H9 (cell line): Measurements from ENCODE around the gene ARID4A. TPM values are rescaled to one million over a fixed set of nuclear protein-coding genes. Genes with fewer than 3 reads are reported as not detected.

Experiments
- DNase-seq: peaks from one replicate; pipeline ENCODE4 v3.0.0-alpha.2; 2017
- H2AFZ ChIP-seq: one replicate; pipeline ENCODE4 v1.6.1; 2013; ENCODE audit warnings: mild to moderate bottlenecking, low read length, control low read depth, moderate library complexity
- H2AK5ac ChIP-seq: 2 replicates; pipeline ENCODE4 v1.6.1; 2013; ENCODE audit warnings: low read length, control low read depth, mixed read lengths; ENCODE audit not compliant: insufficient read length
- H2BK120ac ChIP-seq: one replicate; pipeline ENCODE4 v1.6.1; 2013; ENCODE audit warnings: low read depth, mild to moderate bottlenecking, low read length, control low read depth, inconsistent platforms; ENCODE audit not compliant: poor library complexity, severe bottlenecking
- H2BK12ac ChIP-seq: 2 replicates; pipeline ENCODE4 v1.6.1; 2013; ENCODE audit warnings: low read length, control low read depth, mixed read lengths, low read depth; ENCODE audit not compliant: insufficient read length
- H2BK15ac ChIP-seq: 2 replicates; pipeline ENCODE4 v1.6.1; 2013; ENCODE audit warnings: low read depth, low read length, control low read depth
- H2BK20ac ChIP-seq: one replicate; pipeline ENCODE4 v1.6.1; 2013; ENCODE audit warnings: low read depth, mild to moderate bottlenecking, low read length, control low read depth, inconsistent platforms; ENCODE audit not compliant: poor library complexity, severe bottlenecking
- H2BK5ac ChIP-seq: 2 replicates; pipeline ENCODE4 v1.6.1; 2013; ENCODE audit warnings: low read length, control low read depth, mixed read lengths; ENCODE audit not compliant: insufficient read length
- H3K14ac ChIP-seq: 2 replicates; pipeline ENCODE4 v1.6.1; 2013; ENCODE audit warnings: low read length, control low read depth; ENCODE audit not compliant: insufficient read depth
- H3K18ac ChIP-seq: 2 replicates; pipeline ENCODE4 v1.6.1; 2013; ENCODE audit warnings: low read depth, mild to moderate bottlenecking, mixed read lengths, low read length, control low read depth; ENCODE audit not compliant: insufficient read length
- H3K23ac ChIP-seq: 2 replicates; pipeline ENCODE4 v1.6.1; 2013; ENCODE audit warnings: low read length, control low read depth, mixed read lengths, low read depth; ENCODE audit not compliant: insufficient read length
- H3K23me2 ChIP-seq: 2 replicates; pipeline ENCODE4 v1.6.1; 2013; ENCODE audit warnings: low read depth, mild to moderate bottlenecking, mixed read lengths, low read length, control low read depth; ENCODE audit not compliant: insufficient read length, poor library complexity, severe bottlenecking
- H3K27ac ChIP-seq: 2 replicates; pipeline ENCODE4 v1.5.1; 2013; ENCODE audit warnings: low read length, control low read depth, mixed read lengths, low read depth; ENCODE audit not compliant: insufficient read length
- H3K27me3 ChIP-seq: 2 replicates; pipeline ENCODE4 v1.6.1; 2013; ENCODE audit warnings: low read length, control low read depth, inconsistent platforms; ENCODE audit not compliant: insufficient read depth
- H3K4ac ChIP-seq: 2 replicates; pipeline ENCODE4 v1.6.1; 2013; ENCODE audit warnings: low read depth, mild to moderate bottlenecking, control low read depth, inconsistent platforms, low read length, moderate library complexity
- H3K4me1 ChIP-seq: 2 replicates; pipeline ENCODE4 v1.6.1; 2013; ENCODE audit warnings: low read length, control low read depth, inconsistent platforms; ENCODE audit not compliant: insufficient read depth
- H3K4me2 ChIP-seq: 2 replicates; pipeline ENCODE4 v1.6.1; 2013; ENCODE audit warnings: low read length, control low read depth, mixed read lengths; ENCODE audit not compliant: insufficient read length, insufficient read depth
- H3K56ac ChIP-seq: 2 replicates; pipeline ENCODE4 v1.6.1; 2013; ENCODE audit warnings: low read depth, mild to moderate bottlenecking, mixed read lengths, low read length, control low read depth; ENCODE audit not compliant: insufficient read length
- H3K79me1 ChIP-seq: 2 replicates; pipeline ENCODE4 v1.6.1; 2013; ENCODE audit warnings: low read depth, mild to moderate bottlenecking, moderate library complexity, low read length, control low read depth, inconsistent platforms; ENCODE audit not compliant: insufficient read depth, poor library complexity, severe bottlenecking
- H3K79me2 ChIP-seq: 2 replicates; pipeline ENCODE4 v1.6.1; 2013; ENCODE audit warnings: low read length, control low read depth, inconsistent platforms; ENCODE audit not compliant: insufficient read depth
- H3K9ac ChIP-seq: 2 replicates; pipeline ENCODE4 v1.6.1; 2013; ENCODE audit warnings: low read length, control low read depth, mixed read lengths; ENCODE audit not compliant: insufficient read length; ENCODE audit errors: extremely low read depth
- H3K9me3 ChIP-seq: one replicate; pipeline ENCODE4 v1.6.1; 2013; ENCODE audit warnings: low read depth, low read length, inconsistent platforms; ENCODE audit not compliant: control insufficient read depth
- H3T11ph ChIP-seq: one replicate; pipeline ENCODE4 v1.6.1; 2013; ENCODE audit warnings: mild to moderate bottlenecking, low read length, control low read depth, inconsistent platforms
- H4K20me1 ChIP-seq: one replicate; pipeline ENCODE4 v1.6.1; 2013; ENCODE audit not compliant: control insufficient read depth, insufficient read length, insufficient read depth
- H4K5ac ChIP-seq: 2 replicates; pipeline ENCODE4 v1.6.1; 2013; ENCODE audit warnings: low read depth, mild to moderate bottlenecking, mixed read lengths, low read length, control low read depth; ENCODE audit not compliant: insufficient read length
- H4K8ac ChIP-seq: replicated peaks from 2 replicates; pipeline ENCODE4 v1.6.1; 2013; ENCODE audit warnings: low read length, control low read depth, mixed read lengths, low read depth; ENCODE audit not compliant: insufficient read length
- H4K91ac ChIP-seq: 2 replicates; pipeline ENCODE4 v1.6.1; 2013; ENCODE audit warnings: low read depth, mild to moderate bottlenecking, moderate library complexity, mixed read lengths, low read length, control low read depth; ENCODE audit not compliant: insufficient read length
- H3K27ac Mint-ChIP-seq, 3 experiments: 2 replicates in 2 of 3; 3 replicates in 1 of 3; pipeline ENCODE4 v1.8.0; 2020 to 2021; ENCODE audit warnings: mixed read lengths in 3 of 3, mild to moderate bottlenecking in 1 of 3, moderate library complexity in 1 of 3
- H3K27me3 Mint-ChIP-seq: 2 replicates; pipeline ENCODE4 v1.8.0; 2021; ENCODE audit warnings: low read depth, mild to moderate bottlenecking, moderate library complexity, mixed read lengths
- H3K36me3 Mint-ChIP-seq, 3 experiments: 2 replicates in 2 of 3; 3 replicates in 1 of 3; pipeline ENCODE4 v1.8.0; 2020 to 2021; ENCODE audit warnings: low read depth in 3 of 3, mixed read lengths in 3 of 3; ENCODE audit not compliant: insufficient read depth in 1 of 3
- H3K4me1 Mint-ChIP-seq, 2 experiments: 2 replicates each; pipeline ENCODE4 v1.8.0; 2020; ENCODE audit warnings: mixed read lengths in 2 of 2
- H3K4me3 Mint-ChIP-seq, 2 experiments: 2 replicates in 1 of 2; 3 replicates in 1 of 2; pipeline ENCODE4 v1.8.0; 2020 to 2021; ENCODE audit warnings: mild to moderate bottlenecking in 2 of 2, mixed read lengths in 2 of 2, moderate library complexity in 1 of 2
- H3K9me3 Mint-ChIP-seq, 2 experiments: 2 replicates in 1 of 2; 3 replicates in 1 of 2; pipeline ENCODE4 v1.8.0; 2020; ENCODE audit warnings: mild to moderate bottlenecking in 2 of 2, mixed read lengths in 2 of 2, moderate library complexity in 1 of 2
- WGBS: extraction: QIAGEN DNeasy Blood & Tissue Kit; methylation state at CpG from one replicate; pipeline ENCODE4 v1.1.7; 2013; ENCODE audit warnings: missing lambda C conversion rate, low lambda C conversion rate, mixed read lengths; ENCODE audit not compliant: insufficient read length; ENCODE audit errors: extremely low coverage; 5-methylcytosine and 5-hydroxymethylcytosine counted together
- total RNA-seq: library from RNA; stranded (reverse); gene quantifications from 2 replicates; pipeline ENCODE4 v1.2.1, GENCODE V29; 2021
- TF ChIP-seq, protein P1 (sequence below): fragments of 200-600 bp; sonication (generic); conservative IDR thresholded peaks from 3 replicates; pipeline ENCODE4 v1.8.0; 2021; ENCODE audit warnings: antibody characterized with exemption, mild to moderate bottlenecking

ARID4A gene
- total RNA-seq, 1 experiment from 2014 or later = 13.2 TPM

DNA sequence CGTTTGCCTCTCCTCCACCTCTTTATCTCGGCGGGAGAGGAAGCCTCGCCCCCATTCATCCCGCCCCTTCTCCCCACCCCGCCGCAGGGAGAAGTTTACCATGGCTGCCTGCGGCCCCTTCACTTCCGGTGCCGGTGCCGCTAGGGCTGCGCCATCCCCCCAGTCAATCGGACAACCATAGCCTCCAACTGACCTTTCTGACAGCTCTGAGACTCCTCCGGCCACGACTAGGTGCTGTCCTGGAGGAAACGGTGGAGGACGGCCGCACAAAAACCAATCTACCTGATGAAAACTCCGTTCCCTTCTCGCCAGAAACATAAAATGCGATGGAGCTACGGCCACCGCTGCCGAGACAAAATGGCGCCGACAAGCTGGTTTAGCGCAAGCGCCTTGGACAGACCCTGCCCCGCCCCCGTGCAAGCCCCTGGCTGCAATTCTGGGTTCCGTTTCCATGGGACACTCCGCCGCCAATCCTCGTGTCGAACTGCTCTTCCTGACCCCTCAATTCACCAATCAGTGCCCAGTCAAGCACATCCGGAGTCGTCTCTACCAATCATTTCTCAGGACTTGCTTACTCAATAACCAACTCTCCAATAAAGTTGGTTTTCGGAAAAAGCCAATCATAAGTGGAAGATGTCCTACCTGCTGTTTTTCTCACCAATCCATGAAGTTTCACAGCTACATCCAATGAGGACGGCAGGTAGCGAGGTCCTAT lies 436 bp upstream of the ARID4A start:
- Histone ChIP-seq H3K4ac (no peak overlapping the region), H3K79me1 (peaks cover 5% of the 10 kb centered on the region), H3K9me3 (no peaks in the 10 kb centered on the region), H3K9ac (peak overlapping the region; percentile 96), H4K5ac (peak overlapping the region; percentile 99), H3K23ac (no peak overlapping the region), H3K27me3 (no peaks in the 10 kb centered on the region), H3K14ac (peak overlapping the region; percentile 95), H2AK5ac (no peak overlapping the region), H4K20me1 (no peaks in the 10 kb centered on the region), H2BK15ac (no peak overlapping the region), H2BK5ac (peak overlapping the region; percentile 85), H3K27ac (peak overlapping the region; percentile 94), H3K79me2 (peaks cover 30% of the 10 kb centered on the region; the same call in 1 of the 2 replicates), H3K4me2 (peak overlapping the region; percentile 57), H3K23me2 (peaks cover 4% of the 10 kb centered on the region), H3K56ac (peak overlapping the region; percentile 96), H4K91ac (no peak overlapping the region), H3T11ph (peak overlapping the region; percentile 3), H4K8ac (no peak overlapping the region), H3K18ac (peak overlapping the region; percentile 98), H2BK120ac (peak overlapping the region; percentile 78), H2BK20ac (no peak overlapping the region), H2BK12ac (no peak overlapping the region), H3K4me1 (no peaks in the 10 kb centered on the region), H2AFZ (peak overlapping the region; percentile 12)
- no peak overlapping the region for H3K4me3 Mint-ChIP-seq
- peaks cover 24 to 35% (median 31%) of the 10 kb centered on the region in 3 experiments for H3K36me3 Mint-ChIP-seq
- H3K27ac Mint-ChIP-seq = no peak overlapping the region
- H3K9me3 Mint-ChIP-seq = no peaks in the 10 kb centered on the region; a peak in 1 of 5 replicates
- H3K27me3 Mint-ChIP-seq = no peaks in the 10 kb centered on the region
- DNase-seq = peak; percentile 99
- TF ChIP-seq, protein P1, sequence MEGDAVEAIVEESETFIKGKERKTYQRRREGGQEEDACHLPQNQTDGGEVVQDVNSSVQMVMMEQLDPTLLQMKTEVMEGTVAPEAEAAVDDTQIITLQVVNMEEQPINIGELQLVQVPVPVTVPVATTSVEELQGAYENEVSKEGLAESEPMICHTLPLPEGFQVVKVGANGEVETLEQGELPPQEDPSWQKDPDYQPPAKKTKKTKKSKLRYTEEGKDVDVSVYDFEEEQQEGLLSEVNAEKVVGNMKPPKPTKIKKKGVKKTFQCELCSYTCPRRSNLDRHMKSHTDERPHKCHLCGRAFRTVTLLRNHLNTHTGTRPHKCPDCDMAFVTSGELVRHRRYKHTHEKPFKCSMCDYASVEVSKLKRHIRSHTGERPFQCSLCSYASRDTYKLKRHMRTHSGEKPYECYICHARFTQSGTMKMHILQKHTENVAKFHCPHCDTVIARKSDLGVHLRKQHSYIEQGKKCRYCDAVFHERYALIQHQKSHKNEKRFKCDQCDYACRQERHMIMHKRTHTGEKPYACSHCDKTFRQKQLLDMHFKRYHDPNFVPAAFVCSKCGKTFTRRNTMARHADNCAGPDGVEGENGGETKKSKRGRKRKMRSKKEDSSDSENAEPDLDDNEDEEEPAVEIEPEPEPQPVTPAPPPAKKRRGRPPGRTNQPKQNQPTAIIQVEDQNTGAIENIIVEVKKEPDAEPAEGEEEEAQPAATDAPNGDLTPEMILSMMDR = no peak
- no CpG with 5 or more reads among the region's 40 CpGs for WGBS
- peaks cover 11 to 15% of the 10 kb centered on the region in 2 experiments for H3K4me1 Mint-ChIP-seq
